ENCODE data around the gene RYR3.

RYR3 gene

DNA sequence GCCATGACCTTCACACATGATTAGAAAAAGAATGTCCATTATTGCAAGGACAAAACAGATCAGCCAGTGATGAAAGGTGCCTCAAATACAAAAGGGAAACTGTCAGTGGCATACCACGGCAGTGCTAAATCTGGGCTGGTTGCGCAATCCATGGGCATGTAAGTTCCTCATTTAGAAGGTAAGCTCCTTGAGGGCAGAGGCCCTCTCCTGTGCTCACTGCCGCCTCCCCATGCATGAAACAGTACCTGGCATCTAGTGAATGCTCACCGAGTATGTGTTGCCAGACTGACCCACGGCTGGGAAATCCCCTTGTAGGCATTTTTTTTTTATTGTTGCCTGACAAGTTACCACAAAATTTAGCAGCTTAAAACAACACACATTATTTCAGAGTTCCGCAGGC is 345.4 kb downstream of the RYR3 start:
- Histone ChIP-seq H3K27me3 (ENCODE audit: control insufficient read depth in 5 of 5, insufficient read depth in 4 of 5, low read length in 5 of 5) (peaks cover 0 to 3% (median 0%) of the 10 kb centered on the region in 5 donors), H3K4me1 (ENCODE audit: control insufficient read depth in 5 of 5, insufficient read depth in 5 of 5, low read length in 5 of 5) (no peaks in the 10 kb centered on the region), H3K9ac (ENCODE audit: low read length in 5 of 5) (no peak overlapping the region), H3K27ac (ENCODE audit: low read depth, low read length) (no peak overlapping the region), H3K4me3 (ENCODE audit: low read depth in 1 of 5, low read length in 5 of 5) (no peak overlapping the region), H3K36me3 (ENCODE audit: control insufficient read depth in 5 of 5, insufficient read depth in 5 of 5, low read length in 5 of 5) (no peaks in the 10 kb centered on the region), H3K9me3 (ENCODE audit: control insufficient read depth in 5 of 5, low read length in 5 of 5) (no peaks in the 10 kb centered on the region)

DNA sequence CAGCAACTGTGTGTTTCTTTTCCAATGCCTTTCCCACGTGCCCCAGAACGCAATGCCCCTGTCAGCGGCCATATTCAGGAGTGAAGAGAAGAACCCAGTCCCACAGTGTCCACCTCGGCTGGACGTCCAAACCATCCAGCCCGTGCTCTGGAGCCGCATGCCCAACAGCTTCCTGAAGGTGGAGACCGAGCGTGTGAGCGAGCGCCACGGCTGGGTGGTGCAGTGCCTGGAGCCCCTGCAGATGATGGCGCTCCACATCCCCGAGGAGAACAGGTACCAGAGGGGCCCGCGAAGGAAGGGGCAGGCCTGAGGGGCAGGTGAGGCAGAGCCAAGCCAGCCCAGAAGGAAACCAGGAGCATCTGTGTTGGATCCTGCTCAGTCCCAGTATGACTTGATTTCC is 349.4 kb downstream of the RYR3 start:
- Histone ChIP-seq H3K36me3 (ENCODE audit: control insufficient read depth in 5 of 5, insufficient read depth in 5 of 5, low read length in 5 of 5) (no peaks in the 10 kb centered on the region), H3K9ac (ENCODE audit: low read length in 5 of 5) (no peak overlapping the region), H3K27me3 (ENCODE audit: control insufficient read depth in 5 of 5, insufficient read depth in 4 of 5, low read length in 5 of 5) (peaks cover 0 to 3% (median 0%) of the 10 kb centered on the region in 5 donors), H3K9me3 (ENCODE audit: control insufficient read depth in 5 of 5, low read length in 5 of 5) (no peaks in the 10 kb centered on the region), H3K4me3 (ENCODE audit: low read depth in 1 of 5, low read length in 5 of 5) (no peak overlapping the region), H3K27ac (ENCODE audit: low read depth, low read length) (no peak overlapping the region), H3K4me1 (ENCODE audit: control insufficient read depth in 5 of 5, insufficient read depth in 5 of 5, low read length in 5 of 5) (no peaks in the 10 kb centered on the region)

DNA sequence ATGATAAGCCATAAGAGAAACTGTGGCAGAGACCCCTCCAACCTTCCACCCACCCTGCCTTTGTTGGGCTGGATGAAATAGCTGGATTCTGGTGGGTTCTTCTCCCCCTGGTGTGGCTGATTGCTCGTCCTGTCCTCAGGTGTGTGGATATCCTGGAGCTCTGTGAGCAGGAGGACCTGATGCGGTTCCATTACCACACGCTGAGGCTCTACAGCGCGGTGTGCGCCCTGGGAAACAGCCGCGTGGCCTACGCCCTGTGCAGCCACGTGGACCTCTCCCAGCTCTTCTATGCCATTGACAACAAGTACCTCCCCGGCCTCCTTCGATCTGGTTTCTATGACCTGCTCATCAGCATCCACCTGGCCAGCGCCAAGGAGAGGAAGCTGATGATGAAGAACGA is 351.2 kb downstream of the RYR3 start:
- Histone ChIP-seq H3K9ac (ENCODE audit: low read length in 5 of 5) (no peak overlapping the region), H3K27me3 (ENCODE audit: control insufficient read depth in 5 of 5, insufficient read depth in 4 of 5, low read length in 5 of 5) (peaks cover 0 to 3% (median 0%) of the 10 kb centered on the region in 5 donors), H3K27ac (ENCODE audit: low read depth, low read length) (no peak overlapping the region), H3K9me3 (ENCODE audit: control insufficient read depth in 5 of 5, low read length in 5 of 5) (no peaks in the 10 kb centered on the region), H3K4me3 (ENCODE audit: low read depth in 1 of 5, low read length in 5 of 5) (no peak overlapping the region), H3K4me1 (ENCODE audit: control insufficient read depth in 5 of 5, insufficient read depth in 5 of 5, low read length in 5 of 5) (no peaks in the 10 kb centered on the region), H3K36me3 (ENCODE audit: control insufficient read depth in 5 of 5, insufficient read depth in 5 of 5, low read length in 5 of 5) (no peaks in the 10 kb centered on the region)

DNA sequence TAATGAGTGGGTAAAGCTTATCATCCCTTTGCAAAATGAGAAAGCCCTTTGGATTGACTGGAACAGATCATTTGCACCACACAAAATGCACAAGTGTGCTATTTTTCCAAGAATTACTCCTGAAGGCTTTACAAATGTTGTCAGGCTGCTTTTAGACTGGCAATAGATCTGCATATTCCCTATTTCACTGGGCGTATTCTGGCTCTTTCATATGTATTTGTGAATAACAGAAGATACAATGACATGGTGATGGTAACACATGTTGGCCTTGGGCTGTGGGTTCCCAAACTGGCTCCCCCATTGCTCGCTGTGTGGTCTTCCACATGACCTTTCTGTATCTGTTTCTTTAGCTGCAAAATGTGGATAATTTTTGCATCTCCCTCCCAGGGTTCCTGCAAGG is 354.2 kb downstream of the RYR3 start:
- H3K36me3 ChIP-seq (ENCODE audit: control insufficient read depth in 5 of 5, insufficient read depth in 5 of 5, low read length in 5 of 5) = no peaks in the 10 kb centered on the region
- H3K4me1 ChIP-seq (ENCODE audit: control insufficient read depth in 5 of 5, insufficient read depth in 5 of 5, low read length in 5 of 5) = no peaks in the 10 kb centered on the region
- H3K9ac ChIP-seq (ENCODE audit: low read length in 5 of 5) = no peak overlapping the region
- no peak overlapping the region for H3K27ac ChIP-seq (ENCODE audit: low read depth, low read length)
- no peaks in the 10 kb centered on the region for H3K27me3 ChIP-seq (ENCODE audit: control insufficient read depth in 5 of 5, insufficient read depth in 4 of 5, low read length in 5 of 5)
- H3K4me3 ChIP-seq (ENCODE audit: low read depth in 1 of 5, low read length in 5 of 5) = no peak overlapping the region
- H3K9me3 ChIP-seq (ENCODE audit: control insufficient read depth in 5 of 5, low read length in 5 of 5) = no peaks in the 10 kb centered on the region

DNA sequence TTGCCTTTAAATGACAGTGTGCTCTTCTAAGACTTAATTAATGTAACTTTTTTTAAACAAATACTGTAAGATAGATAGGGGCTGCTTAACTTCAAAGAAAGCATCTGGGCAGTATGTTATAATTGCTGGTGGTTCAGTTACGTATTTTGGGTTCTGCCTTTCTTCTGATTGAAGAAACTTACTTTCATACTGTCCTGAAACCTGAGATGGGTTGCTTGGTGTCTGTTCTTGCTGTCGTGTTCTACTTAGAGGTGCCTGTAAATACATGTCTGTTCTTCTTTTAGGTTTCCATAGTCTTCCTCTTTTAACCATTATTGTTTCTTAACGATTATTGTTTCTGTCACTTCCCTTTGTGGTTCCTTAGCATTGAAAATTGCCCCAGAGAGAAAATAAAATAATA is 359.8 kb downstream of the RYR3 start:
- Histone ChIP-seq H3K36me3 (ENCODE audit: control insufficient read depth in 5 of 5, insufficient read depth in 5 of 5, low read length in 5 of 5) (no peaks in the 10 kb centered on the region), H3K9me3 (ENCODE audit: control insufficient read depth in 5 of 5, low read length in 5 of 5) (no peaks in the 10 kb centered on the region), H3K4me1 (ENCODE audit: control insufficient read depth in 5 of 5, insufficient read depth in 5 of 5, low read length in 5 of 5) (no peaks in the 10 kb centered on the region)

DNA sequence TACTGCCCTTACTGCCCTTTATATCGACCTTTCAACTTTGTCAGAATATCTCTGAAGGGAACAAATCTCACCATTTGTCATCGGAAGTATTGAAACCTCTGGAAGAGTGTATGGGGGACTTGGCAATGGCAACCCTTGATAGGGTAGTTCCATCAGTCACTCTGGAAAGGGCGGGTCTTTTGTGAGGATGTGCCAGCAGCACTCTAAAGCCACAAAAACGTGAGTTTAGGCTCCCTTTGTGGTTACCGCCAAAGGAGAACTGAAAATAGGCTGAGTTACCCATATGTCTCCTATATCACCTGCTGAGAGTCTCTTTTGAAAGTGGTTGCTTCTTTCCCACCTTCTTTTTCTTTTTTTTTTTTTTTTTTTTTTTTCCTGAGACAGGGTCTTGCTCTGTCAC is 360.7 kb downstream of the RYR3 start:
- H3K4me3 ChIP-seq (ENCODE audit: low read depth in 1 of 5, low read length in 5 of 5) = no peak overlapping the region
- no peaks in the 10 kb centered on the region for H3K36me3 ChIP-seq (ENCODE audit: control insufficient read depth in 5 of 5, insufficient read depth in 5 of 5, low read length in 5 of 5)
- H3K9ac ChIP-seq (ENCODE audit: low read length in 5 of 5) = no peak overlapping the region
- no peaks in the 10 kb centered on the region for H3K4me1 ChIP-seq (ENCODE audit: control insufficient read depth in 5 of 5, insufficient read depth in 5 of 5, low read length in 5 of 5)
- no peak overlapping the region for H3K27ac ChIP-seq (ENCODE audit: low read depth, low read length)
- H3K9me3 ChIP-seq (ENCODE audit: control insufficient read depth in 5 of 5, low read length in 5 of 5) = no peaks in the 10 kb centered on the region
- peaks cover 0 to 2% (median 0%) of the 10 kb centered on the region in 5 donors for H3K27me3 ChIP-seq (ENCODE audit: control insufficient read depth in 5 of 5, insufficient read depth in 4 of 5, low read length in 5 of 5)

More for the DNA sequence above, 359.8 kb downstream of the RYR3 start:
- Histone ChIP-seq H3K27me3 (ENCODE audit: control insufficient read depth in 5 of 5, insufficient read depth in 4 of 5, low read length in 5 of 5) (no peaks in the 10 kb centered on the region), H3K4me3 (ENCODE audit: low read depth in 1 of 5, low read length in 5 of 5) (no peak overlapping the region), H3K27ac (ENCODE audit: low read depth, low read length) (no peak overlapping the region), H3K9ac (ENCODE audit: low read length in 5 of 5) (no peak overlapping the region)

DNA sequence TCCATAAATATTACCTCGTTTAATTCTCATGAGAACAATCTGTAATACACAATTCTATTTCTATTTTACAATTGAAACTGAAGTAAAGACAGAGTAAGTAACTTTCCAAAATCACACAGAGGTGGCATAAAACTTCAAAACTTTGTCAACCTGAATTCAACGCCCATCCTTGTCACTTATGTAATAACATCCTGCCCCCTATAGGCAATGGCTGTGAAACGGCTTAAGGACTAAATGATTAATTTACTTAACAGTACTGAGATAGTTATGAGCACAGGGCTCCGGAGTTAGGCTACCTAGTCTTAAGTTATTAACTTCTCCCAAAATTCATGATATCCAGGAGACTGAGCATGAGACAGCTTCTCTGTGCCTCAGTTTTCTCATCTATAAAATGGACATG is 364.5 kb downstream of the RYR3 start:
- no peak overlapping the region for H3K4me3 ChIP-seq (ENCODE audit: low read depth in 1 of 5, low read length in 5 of 5)
- H3K4me1 ChIP-seq (ENCODE audit: control insufficient read depth in 5 of 5, insufficient read depth in 5 of 5, low read length in 5 of 5) = no peaks in the 10 kb centered on the region
- H3K27ac ChIP-seq (ENCODE audit: low read depth, low read length) = no peak overlapping the region
- no peaks in the 10 kb centered on the region for H3K9me3 ChIP-seq (ENCODE audit: control insufficient read depth in 5 of 5, low read length in 5 of 5)
- H3K36me3 ChIP-seq (ENCODE audit: control insufficient read depth in 5 of 5, insufficient read depth in 5 of 5, low read length in 5 of 5) = no peaks in the 10 kb centered on the region
- H3K27me3 ChIP-seq (ENCODE audit: control insufficient read depth in 5 of 5, insufficient read depth in 4 of 5, low read length in 5 of 5) = peaks cover 0 to 6% (median 3%) of the 10 kb centered on the region in 5 donors
- H3K9ac ChIP-seq (ENCODE audit: low read length in 5 of 5) = no peak overlapping the region

DNA sequence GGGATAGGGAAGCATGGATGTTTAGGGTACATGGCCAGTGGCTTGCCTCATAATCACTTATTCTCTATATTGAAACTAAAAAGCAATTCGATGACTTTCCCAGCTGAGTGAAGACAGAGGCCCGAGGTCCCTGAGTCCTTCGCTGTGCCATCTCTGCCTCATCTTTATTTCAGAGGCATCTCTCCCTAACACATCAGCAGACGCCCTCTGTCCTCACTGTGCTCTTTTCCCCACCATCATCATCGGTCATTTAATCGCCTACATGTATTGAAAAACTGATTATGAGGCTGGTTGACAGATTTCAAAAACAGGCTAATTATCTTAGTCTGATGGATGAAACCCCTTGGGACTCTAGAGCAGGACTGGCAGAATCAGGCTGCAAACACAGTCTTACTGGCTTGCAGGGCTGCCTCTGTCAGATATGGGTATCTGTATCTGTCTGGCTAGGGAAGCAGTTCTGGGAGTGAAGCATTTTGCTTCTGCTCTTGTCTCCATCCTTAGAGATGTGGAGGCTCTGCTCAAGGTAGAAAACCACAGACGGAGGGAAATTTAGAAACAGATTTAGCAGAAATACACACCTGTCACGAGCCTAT is 366.6 kb downstream of the RYR3 start:
- Histone ChIP-seq H3K36me3 (ENCODE audit: control insufficient read depth in 5 of 5, insufficient read depth in 5 of 5, low read length in 5 of 5) (no peaks in the 10 kb centered on the region), H3K4me1 (ENCODE audit: control insufficient read depth in 5 of 5, insufficient read depth in 5 of 5, low read length in 5 of 5) (no peaks in the 10 kb centered on the region), H3K9me3 (ENCODE audit: control insufficient read depth in 5 of 5, low read length in 5 of 5) (no peaks in the 10 kb centered on the region), H3K27ac (ENCODE audit: low read depth, low read length) (no peak overlapping the region), H3K9ac (ENCODE audit: low read length in 5 of 5) (no peak overlapping the region), H3K27me3 (ENCODE audit: control insufficient read depth in 5 of 5, insufficient read depth in 4 of 5, low read length in 5 of 5) (peaks cover 0 to 10% (median 3%) of the 10 kb centered on the region in 5 donors), H3K4me3 (ENCODE audit: low read depth in 1 of 5, low read length in 5 of 5) (no peak overlapping the region)

DNA sequence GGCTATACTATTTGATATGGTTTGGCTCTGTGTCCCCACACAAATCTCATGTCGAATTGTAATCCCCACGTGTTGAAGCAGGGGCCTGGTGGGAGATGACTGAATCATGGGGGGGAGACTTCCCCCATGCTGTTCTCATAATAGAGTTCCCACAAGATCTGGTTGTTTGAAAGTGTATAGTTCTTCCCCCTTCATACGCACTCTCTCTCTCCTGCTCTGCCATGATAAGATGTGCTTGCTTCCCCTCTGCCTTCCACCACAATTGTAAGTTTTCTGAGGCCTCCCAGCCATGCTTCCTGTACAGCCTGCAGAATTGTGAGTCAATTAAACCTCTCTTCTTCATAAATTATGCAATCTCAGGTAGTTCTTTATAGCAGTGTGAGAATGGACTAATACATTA is 367.4 kb downstream of the RYR3 start:
- Histone ChIP-seq H3K27me3 (ENCODE audit: control insufficient read depth in 5 of 5, insufficient read depth in 4 of 5, low read length in 5 of 5) (peaks cover 0 to 10% (median 3%) of the 10 kb centered on the region in 5 donors), H3K4me3 (ENCODE audit: low read depth in 1 of 5, low read length in 5 of 5) (no peak overlapping the region), H3K9me3 (ENCODE audit: control insufficient read depth in 5 of 5, low read length in 5 of 5) (no peaks in the 10 kb centered on the region), H3K27ac (ENCODE audit: low read depth, low read length) (no peak overlapping the region), H3K36me3 (ENCODE audit: control insufficient read depth in 5 of 5, insufficient read depth in 5 of 5, low read length in 5 of 5) (no peaks in the 10 kb centered on the region), H3K9ac (ENCODE audit: low read length in 5 of 5) (no peak overlapping the region), H3K4me1 (ENCODE audit: control insufficient read depth in 5 of 5, insufficient read depth in 5 of 5, low read length in 5 of 5) (no peaks in the 10 kb centered on the region)

DNA sequence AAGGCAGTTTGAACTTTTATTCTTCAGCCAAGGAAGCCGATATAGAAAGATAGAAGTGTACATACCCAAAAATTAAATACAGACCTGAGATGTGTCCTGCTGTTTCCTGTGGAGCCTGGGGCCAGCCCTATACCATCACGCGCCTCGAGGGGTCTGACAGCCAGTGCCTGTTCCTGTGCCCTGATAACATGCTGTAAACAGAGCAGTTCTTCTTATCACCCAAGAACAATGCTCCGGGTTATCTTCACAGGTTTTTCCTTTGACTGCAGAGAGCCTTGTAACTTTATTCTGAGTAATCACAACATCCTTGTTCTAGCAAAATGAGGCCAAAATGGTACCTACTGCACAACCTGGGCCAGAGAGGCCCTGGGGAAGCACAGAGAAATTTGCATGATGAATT is 367.8 kb downstream of the RYR3 start:
- no peak overlapping the region for H3K4me3 ChIP-seq (ENCODE audit: low read depth in 1 of 5, low read length in 5 of 5)
- H3K9ac ChIP-seq (ENCODE audit: low read length in 5 of 5) = no peak overlapping the region
- H3K27ac ChIP-seq (ENCODE audit: low read depth, low read length) = no peak overlapping the region
- H3K4me1 ChIP-seq (ENCODE audit: control insufficient read depth in 5 of 5, insufficient read depth in 5 of 5, low read length in 5 of 5) = no peaks in the 10 kb centered on the region
- H3K9me3 ChIP-seq (ENCODE audit: control insufficient read depth in 5 of 5, low read length in 5 of 5) = no peaks in the 10 kb centered on the region
- no peaks in the 10 kb centered on the region for H3K36me3 ChIP-seq (ENCODE audit: control insufficient read depth in 5 of 5, insufficient read depth in 5 of 5, low read length in 5 of 5)
- peaks cover 0 to 10% (median 3%) of the 10 kb centered on the region in 5 donors for H3K27me3 ChIP-seq (ENCODE audit: control insufficient read depth in 5 of 5, insufficient read depth in 4 of 5, low read length in 5 of 5)

DNA sequence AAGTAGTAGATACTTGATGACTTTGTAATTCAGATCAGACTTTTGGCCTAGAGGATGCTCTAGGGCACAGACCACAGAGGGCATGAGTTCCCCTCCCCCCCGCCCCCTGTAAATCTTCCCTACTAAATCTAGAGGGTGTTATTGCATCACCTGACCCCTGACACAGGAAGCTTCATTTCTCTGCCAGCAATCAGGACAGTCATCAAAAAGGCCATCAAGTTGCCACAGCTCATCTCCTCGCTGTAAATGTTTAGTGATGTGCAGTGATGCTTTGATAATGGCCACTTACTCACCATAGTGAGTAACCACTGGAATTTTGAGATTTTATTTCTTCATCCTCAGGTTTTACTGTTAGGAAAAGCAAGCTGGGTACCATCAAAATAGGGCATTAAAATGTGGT is 368.3 kb downstream of the RYR3 start:
- Histone ChIP-seq H3K9me3 (ENCODE audit: control insufficient read depth in 5 of 5, low read length in 5 of 5) (no peaks in the 10 kb centered on the region), H3K9ac (ENCODE audit: low read length in 5 of 5) (no peak overlapping the region), H3K27me3 (ENCODE audit: control insufficient read depth in 5 of 5, insufficient read depth in 4 of 5, low read length in 5 of 5) (peaks cover 0 to 10% (median 3%) of the 10 kb centered on the region in 5 donors), H3K4me1 (ENCODE audit: control insufficient read depth in 5 of 5, insufficient read depth in 5 of 5, low read length in 5 of 5) (no peaks in the 10 kb centered on the region), H3K4me3 (ENCODE audit: low read depth in 1 of 5, low read length in 5 of 5) (no peak overlapping the region), H3K36me3 (ENCODE audit: control insufficient read depth in 5 of 5, insufficient read depth in 5 of 5, low read length in 5 of 5) (no peaks in the 10 kb centered on the region), H3K27ac (ENCODE audit: low read depth, low read length) (no peak overlapping the region)

Data from subcutaneous abdominal adipose tissue (tissue), 5 donors.